ENCODE measurements around the gene RAPGEF1. TPM values are rescaled to one million over a fixed set of nuclear protein-coding genes. Genes with fewer than 3 reads are reported as not detected.
A peak's percentile ranks its signal among the peaks of the same experiment; 100 is the strongest.

RAPGEF1 gene
- total and polyA plus RNA-seq, 7 donors: 14.4 to 58.2 (median 45.3) TPM

GRCh38 chr9:131598121-131598520 is 141.8 kb downstream of the RAPGEF1 start:
- no peak for TF ChIP-seq CTCF (IDR thresholded peaks at IDR 0.05)
- peak in 2 of 4 donors; percentile 21 to 51 for TF ChIP-seq EP300 (IDR thresholded peaks at IDR 0.05)
- no peak overlapping the region for H3K4me3 ChIP-seq
- 68 to 91% methylated on average over 17 of the region's 17 CpGs for WGBS, 2 donors
- no peaks in the 10 kb centered on the region for H3K9me3 ChIP-seq
- H3K27ac ChIP-seq: no peak overlapping the region
- peaks cover 35 to 89% (median 45%) of the 10 kb centered on the region in 4 donors for H3K36me3 ChIP-seq
- intact Hi-C loops (cut with DNase I): no loop called here
- no peaks in the 10 kb centered on the region for H3K27me3 ChIP-seq
- H3K4me1 ChIP-seq: no peaks in the 10 kb centered on the region
- peak; percentile 76 for DNase-seq

GRCh38 chr9:131597246-131597645 is 142.6 kb downstream of the RAPGEF1 start:
- no peaks in the 10 kb centered on the region for H3K9me3 ChIP-seq
- no peaks in the 10 kb centered on the region for H3K27me3 ChIP-seq
- H3K27ac ChIP-seq: no peak overlapping the region
- 95 to 96% methylated on average over 7 of the region's 7 CpGs for WGBS, 2 donors
- H3K4me1 ChIP-seq: no peaks in the 10 kb centered on the region
- no peak for DNase-seq
- H3K4me3 ChIP-seq: no peak overlapping the region
- TF ChIP-seq POLR2AphosphoS5 (IDR thresholded peaks at IDR 0.05) (no peak), POLR2A (IDR thresholded peaks at IDR 0.05) (no peak), CTCF (IDR thresholded peaks at IDR 0.05) (no peak), EP300 (IDR thresholded peaks at IDR 0.05) (no peak)
- peaks cover 35 to 86% (median 47%) of the 10 kb centered on the region in 4 donors for H3K36me3 ChIP-seq
- intact Hi-C loops (cut with DNase I): no loop called here

- Histone ChIP-seq H3K4me3 (no peak overlapping the region), H3K27me3 (no peaks in the 10 kb centered on the region), H3K4me1 (no peaks in the 10 kb centered on the region), H3K36me3 (peaks cover 35 to 86% (median 43%) of the 10 kb centered on the region in 4 donors), H3K27ac (no peak overlapping the region), H3K9me3 (no peaks in the 10 kb centered on the region)
- intact Hi-C loops (cut with DNase I): no loop called here
- DNase-seq: no peak
- 98 to 99% methylated on average over 4 of the region's 4 CpGs for WGBS, 2 donors
- TF ChIP-seq EP300 (IDR thresholded peaks at IDR 0.05) (no peak), CTCF (IDR thresholded peaks at IDR 0.05) (no peak), POLR2AphosphoS5 (IDR thresholded peaks at IDR 0.05) (no peak), POLR2A (IDR thresholded peaks at IDR 0.05) (no peak)
Measured at GRCh38 chr9:131596430-131596743, 143.5 kb downstream of the RAPGEF1 start.

GRCh38 chr9:131595696-131596429 is 144.0 kb downstream of the RAPGEF1 start:
- Histone ChIP-seq H3K4me3 (no peak overlapping the region), H3K36me3 (peaks cover 35 to 84% (median 41%) of the 10 kb centered on the region in 4 donors), H3K27ac (no peak overlapping the region), H3K27me3 (no peaks in the 10 kb centered on the region), H3K4me1 (no peaks in the 10 kb centered on the region), H3K9me3 (no peaks in the 10 kb centered on the region)
- intact Hi-C loops (cut with DNase I): no loop called here
- 90 to 91% methylated on average over 20 of the region's 20 CpGs for WGBS, 2 donors
- TF ChIP-seq CTCF (IDR thresholded peaks at IDR 0.05) (no peak), POLR2A (IDR thresholded peaks at IDR 0.05) (no peak), POLR2AphosphoS5 (IDR thresholded peaks at IDR 0.05) (no peak), EP300 (IDR thresholded peaks at IDR 0.05) (no peak)
- DNase-seq: no peak

All from sigmoid colon (tissue), 7 donors.